Skeletal muscle satellite cell (primary cell): ENCODE measurements around the gene TRIM36.

Experiments
- H3K27me3 ChIP-seq: 2 replicates; pipeline ENCODE4 v1.7.0; 2013; ENCODE audit warnings: low read length; ENCODE audit not compliant: control insufficient read depth, insufficient read depth
- H3K36me3 ChIP-seq: 2 replicates; pipeline ENCODE4 v1.7.0; 2013; ENCODE audit warnings: mild to moderate bottlenecking, control low read depth, low read length; ENCODE audit not compliant: insufficient read depth
- H3K4me1 ChIP-seq: 2 replicates; pipeline ENCODE4 v1.7.0; 2013; ENCODE audit warnings: low read length; ENCODE audit not compliant: control insufficient read depth, insufficient read depth
- H3K4me2 ChIP-seq: 2 replicates; pipeline ENCODE4 v1.7.0; 2013; ENCODE audit warnings: mild to moderate bottlenecking, low read length
- H3K4me3 ChIP-seq: 2 replicates; pipeline ENCODE4 v1.7.0; 2013; ENCODE audit warnings: low read length
- H3K9ac ChIP-seq: 2 replicates; pipeline ENCODE4 v1.7.0; 2013; ENCODE audit warnings: mild to moderate bottlenecking, low read depth, low read length, moderate library complexity
- H3K9me3 ChIP-seq: replicated peaks from 2 replicates; pipeline ENCODE4 v1.7.0; 2013; ENCODE audit warnings: mild to moderate bottlenecking, control low read depth, low read length

TRIM36 gene

DNA sequence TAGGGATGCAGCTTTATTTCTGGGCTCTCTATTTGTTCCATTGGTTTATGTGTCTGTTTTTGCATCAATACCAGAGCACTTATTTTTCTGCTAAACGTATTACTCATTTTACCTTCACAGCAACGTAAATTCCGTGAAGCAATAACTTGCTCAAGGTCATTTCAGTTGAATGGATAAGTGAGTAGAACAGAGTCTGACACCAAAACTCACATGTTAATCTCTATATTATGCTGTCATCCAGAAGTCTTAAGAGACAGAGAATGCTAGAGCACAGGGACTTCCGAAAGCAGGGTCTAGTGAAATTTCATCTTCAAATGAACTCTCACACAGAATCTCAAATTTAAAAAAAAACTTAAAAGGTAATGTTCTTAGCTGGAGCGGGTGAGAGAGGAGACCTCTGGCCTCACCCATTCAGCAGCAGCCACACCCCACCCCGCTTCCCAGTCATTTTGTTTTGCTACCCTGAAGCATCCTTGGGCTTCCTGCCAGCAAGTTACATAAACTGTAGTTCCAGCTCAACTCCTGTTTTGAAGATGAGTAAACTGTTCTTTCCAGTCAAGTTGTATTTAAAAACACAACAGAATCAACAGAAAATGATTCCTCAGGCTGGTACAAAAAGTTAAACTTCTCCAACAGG, 69.3 kb downstream of the TRIM36 start:
- no peaks in the 10 kb centered on the region for H3K9me3 ChIP-seq
- peaks cover 5% of the 10 kb centered on the region for H3K27me3 ChIP-seq
- peaks cover 7% of the 10 kb centered on the region for H3K4me1 ChIP-seq
- no peak overlapping the region for H3K4me2 ChIP-seq
- H3K9ac ChIP-seq = no peak overlapping the region
- H3K4me3 ChIP-seq = no peak overlapping the region
- no peaks in the 10 kb centered on the region for H3K36me3 ChIP-seq

DNA sequence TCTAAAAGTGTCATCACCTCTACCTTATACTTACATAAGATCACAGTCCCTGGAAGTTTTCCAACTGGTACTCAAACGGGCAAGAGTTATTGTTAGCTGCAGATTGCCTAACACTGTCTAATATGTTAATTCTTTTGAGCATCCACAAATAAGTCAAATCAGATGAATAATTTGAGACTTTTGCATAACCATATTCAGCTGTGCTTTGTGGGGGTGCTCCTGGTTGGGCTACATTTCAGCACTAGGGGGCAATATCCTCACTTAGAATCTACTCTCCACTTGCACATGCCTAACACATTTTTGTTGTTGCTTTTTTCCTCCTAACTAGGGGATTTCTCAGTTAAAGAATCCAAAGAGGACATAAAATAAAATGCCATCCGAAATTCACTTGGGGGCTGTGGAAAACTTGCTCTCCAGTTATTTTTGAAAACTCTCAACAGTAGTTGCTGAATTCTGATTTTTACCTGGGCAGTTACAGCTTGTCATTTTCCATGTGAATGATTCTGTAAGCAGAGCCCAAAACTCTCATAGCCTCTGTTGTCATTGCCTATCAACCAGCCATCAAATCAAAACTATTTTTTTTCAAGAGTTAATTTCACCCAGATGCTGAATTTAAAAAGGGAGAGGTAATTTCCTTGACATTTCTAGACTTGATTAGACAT, 71.5 kb downstream of the TRIM36 start:
- peaks cover 7% of the 10 kb centered on the region for H3K4me1 ChIP-seq
- H3K9me3 ChIP-seq = no peaks in the 10 kb centered on the region
- no peaks in the 10 kb centered on the region for H3K36me3 ChIP-seq
- no peak overlapping the region for H3K4me3 ChIP-seq
- no peak overlapping the region for H3K4me2 ChIP-seq
- H3K9ac ChIP-seq = no peak overlapping the region
- H3K27me3 ChIP-seq = peaks cover 10% of the 10 kb centered on the region

DNA sequence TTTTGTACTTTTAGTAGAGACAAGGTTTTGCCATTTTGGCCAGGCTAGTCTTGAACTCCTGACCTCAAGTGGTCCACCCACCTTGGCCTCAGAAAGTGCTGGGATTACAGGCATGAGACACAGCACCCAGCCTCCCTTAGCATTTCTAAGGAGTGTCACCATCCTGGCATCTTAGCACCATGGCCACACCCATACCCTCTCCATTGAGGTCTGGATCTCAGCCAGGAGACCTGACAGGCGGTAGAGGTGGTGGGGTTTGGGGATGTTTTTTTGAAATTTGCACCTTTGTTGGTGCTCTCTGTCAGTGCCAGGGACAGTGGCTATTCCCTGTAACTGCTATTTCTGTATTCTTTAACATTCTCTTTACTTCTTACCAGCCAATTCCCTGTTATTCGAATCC, 72.5 kb downstream of the TRIM36 start:
- H3K27me3 ChIP-seq = peaks cover 14% of the 10 kb centered on the region
- H3K4me2 ChIP-seq = no peak overlapping the region
- H3K9ac ChIP-seq = no peak overlapping the region
- no peaks in the 10 kb centered on the region for H3K9me3 ChIP-seq
- H3K36me3 ChIP-seq = no peaks in the 10 kb centered on the region
- H3K4me1 ChIP-seq = peaks cover 7% of the 10 kb centered on the region
- H3K4me3 ChIP-seq = no peak overlapping the region

GRCh38 chr5:115096034-115096769, 73.5 kb downstream of the TRIM36 start:
- Histone ChIP-seq H3K9ac (no peak overlapping the region), H3K9me3 (no peaks in the 10 kb centered on the region), H3K4me1 (peaks cover 7% of the 10 kb centered on the region), H3K4me2 (no peak overlapping the region), H3K4me3 (no peak overlapping the region), H3K27me3 (peaks cover 20% of the 10 kb centered on the region), H3K36me3 (no peaks in the 10 kb centered on the region)

- Histone ChIP-seq H3K27me3 (peaks cover 41% of the 10 kb centered on the region), H3K4me2 (no peak overlapping the region), H3K4me3 (no peak overlapping the region), H3K9me3 (no peaks in the 10 kb centered on the region), H3K36me3 (no peaks in the 10 kb centered on the region), H3K4me1 (no peaks in the 10 kb centered on the region), H3K9ac (no peak overlapping the region)
Observed at GRCh38 chr5:115087951-115088350, 81.8 kb downstream of the TRIM36 start.

DNA sequence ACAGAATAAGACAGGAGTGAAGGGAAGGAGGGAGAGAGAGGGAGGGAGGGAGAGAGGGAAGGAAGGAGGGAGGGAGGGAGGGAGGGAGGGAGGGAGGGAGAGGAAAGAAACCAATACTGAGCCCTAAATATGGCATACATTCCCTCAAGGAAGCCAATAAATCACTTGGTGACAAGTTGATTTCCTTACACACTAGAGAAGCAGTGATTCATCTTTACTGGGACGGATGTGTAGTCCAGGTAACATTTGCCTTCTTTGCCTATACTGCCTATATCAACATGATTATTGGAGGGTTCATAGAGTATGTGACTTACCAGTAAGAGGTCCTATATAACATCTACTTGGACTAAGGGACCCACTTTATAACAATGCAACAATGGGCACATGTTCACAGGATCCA, 83.2 kb downstream of the TRIM36 start:
- Histone ChIP-seq H3K4me1 (no peaks in the 10 kb centered on the region), H3K36me3 (no peaks in the 10 kb centered on the region), H3K27me3 (peaks cover 37% of the 10 kb centered on the region), H3K9ac (no peak overlapping the region), H3K4me2 (no peak overlapping the region), H3K4me3 (no peak overlapping the region), H3K9me3 (no peaks in the 10 kb centered on the region)

DNA sequence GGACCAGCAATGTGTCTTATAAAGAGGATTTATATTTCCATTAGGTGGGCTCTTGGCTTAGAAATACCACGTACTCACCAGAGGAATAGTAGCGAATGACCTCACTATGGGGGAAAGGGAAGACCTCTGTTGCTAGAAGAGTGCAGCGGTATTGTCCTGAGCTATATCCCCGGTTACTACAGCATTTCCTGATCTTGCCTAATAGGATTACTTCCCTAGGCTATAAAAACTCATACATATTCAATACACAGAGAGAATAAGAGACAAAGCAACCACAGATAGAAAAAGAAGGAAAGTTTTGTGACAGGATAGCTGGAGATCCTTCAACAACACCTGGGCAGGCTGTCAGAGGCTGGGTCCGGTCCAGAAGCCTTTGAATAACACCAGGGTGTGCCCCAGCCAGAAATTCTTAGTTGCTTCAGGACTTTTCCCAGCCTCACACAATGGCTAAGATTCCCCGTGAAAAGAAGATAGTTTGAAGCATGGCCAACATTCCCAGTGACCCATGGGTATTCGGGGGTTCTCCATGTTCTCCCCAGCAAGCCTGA, 85.4 kb downstream of the TRIM36 start:
- Histone ChIP-seq H3K9me3 (no peaks in the 10 kb centered on the region), H3K4me2 (no peak overlapping the region), H3K4me1 (no peaks in the 10 kb centered on the region), H3K9ac (no peak overlapping the region), H3K36me3 (no peaks in the 10 kb centered on the region), H3K4me3 (no peak overlapping the region), H3K27me3 (peaks cover 27% of the 10 kb centered on the region)

GRCh38 chr5:115079924-115080623, 89.6 kb downstream of the TRIM36 start:
- no peaks in the 10 kb centered on the region for H3K36me3 ChIP-seq
- H3K4me3 ChIP-seq = no peak overlapping the region
- no peaks in the 10 kb centered on the region for H3K4me1 ChIP-seq
- no peaks in the 10 kb centered on the region for H3K9me3 ChIP-seq
- no peak overlapping the region for H3K4me2 ChIP-seq
- peaks cover 9% of the 10 kb centered on the region for H3K27me3 ChIP-seq
- no peak overlapping the region for H3K9ac ChIP-seq
